NCI-H524 treated with DMSO at 0.1 percent for 48 hours (cell line): ENCODE data around the gene ACTR2.
"Not testable (repeated sequence)": the region's sequence is repeated elsewhere in the genome, so short reads cannot be mapped to it uniquely, and the experiment has no call there.

Source experiments
- DNase-seq: peaks from one replicate; lab custom pipeline; 2025; lab: John Stamatoyannopoulos, UW

The ACTR2 gene

DNA sequence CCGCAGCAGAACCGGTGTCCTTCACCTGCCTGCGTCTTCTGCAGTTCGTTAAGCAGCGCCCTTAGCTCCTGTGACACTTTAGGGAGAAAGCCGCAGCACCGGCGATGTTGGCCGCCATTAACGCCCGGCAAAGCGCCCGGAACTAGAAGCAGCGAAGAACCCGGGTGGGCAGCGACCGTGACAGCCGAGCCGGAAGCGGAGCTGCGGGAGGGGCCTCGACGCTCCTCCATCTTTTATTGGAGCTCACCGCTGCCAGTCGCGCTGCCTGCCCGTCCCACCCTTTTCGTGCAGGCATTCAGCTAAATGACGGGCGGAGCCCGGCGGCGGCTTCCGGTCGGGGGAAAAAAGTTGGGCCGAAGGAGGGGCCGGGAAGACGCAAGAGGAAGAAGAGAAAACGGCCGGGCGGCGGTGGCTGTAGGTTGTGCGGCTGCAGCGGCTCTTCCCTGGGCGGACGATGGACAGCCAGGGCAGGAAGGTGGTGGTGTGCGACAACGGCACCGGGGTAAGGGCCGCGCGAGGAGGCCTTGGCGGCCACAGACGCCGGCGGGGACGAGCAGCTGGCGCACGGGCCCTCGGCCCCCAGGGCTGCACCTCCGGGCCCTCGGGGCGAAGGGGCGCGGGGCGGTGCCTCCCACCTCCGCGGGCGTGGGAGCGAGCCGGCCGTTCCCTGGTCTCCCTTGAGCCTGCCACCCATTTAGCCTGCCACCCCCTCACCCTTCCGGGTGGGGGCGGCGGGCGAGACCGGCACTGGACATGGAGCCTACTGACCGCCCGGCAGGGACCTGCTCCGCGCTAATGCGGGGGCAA is at the start of gene ACTR2:
Gene ACTR2, plus strand, starts transcription at position 376 of the 807 bp plus-strand sequence. Its CDS starts 79 bp downstream, at position 455.
- peak; percentile 80 for DNase-seq

DNA sequence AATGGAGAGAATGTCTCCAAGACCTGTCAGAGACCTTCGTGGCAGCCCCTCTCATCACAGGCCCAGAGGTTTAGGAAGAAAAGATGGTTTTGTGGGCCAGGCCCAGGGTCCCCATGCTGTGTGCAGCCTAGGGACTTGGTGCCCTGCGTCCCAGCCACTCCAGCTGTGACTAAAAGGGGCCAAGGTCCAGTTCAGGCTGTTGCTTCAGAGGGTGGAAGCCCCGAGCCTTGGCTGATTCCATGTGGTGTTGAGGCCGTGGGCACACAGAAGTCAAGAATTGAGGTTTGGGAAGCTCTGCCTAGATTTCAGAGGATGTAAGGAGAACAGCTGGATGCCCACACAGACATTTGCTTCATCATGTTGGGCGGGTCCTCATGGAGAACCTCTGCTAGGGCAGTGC is 45.1 kb upstream of the ACTR2 start:
- no peak for DNase-seq

DNA sequence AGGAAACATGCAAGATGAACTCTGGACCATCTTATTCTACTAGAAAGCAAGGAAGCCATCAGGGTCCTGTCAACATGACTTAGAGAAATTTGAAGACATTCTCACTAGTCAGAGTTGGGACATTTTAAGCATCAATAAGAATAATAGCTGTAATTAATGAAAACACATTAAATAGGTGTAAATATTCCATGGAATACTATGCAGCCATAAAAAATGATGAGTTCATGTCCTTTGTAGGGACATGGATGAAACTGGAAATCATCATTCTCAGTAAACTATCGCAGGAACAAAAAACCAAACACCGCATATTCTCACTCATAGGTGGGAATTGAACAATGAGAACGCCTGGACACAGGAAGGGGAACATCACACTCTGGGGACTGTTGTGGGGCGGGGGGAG is 44.2 kb upstream of the ACTR2 start:
- not testable (repeated sequence) for DNase-seq

DNA sequence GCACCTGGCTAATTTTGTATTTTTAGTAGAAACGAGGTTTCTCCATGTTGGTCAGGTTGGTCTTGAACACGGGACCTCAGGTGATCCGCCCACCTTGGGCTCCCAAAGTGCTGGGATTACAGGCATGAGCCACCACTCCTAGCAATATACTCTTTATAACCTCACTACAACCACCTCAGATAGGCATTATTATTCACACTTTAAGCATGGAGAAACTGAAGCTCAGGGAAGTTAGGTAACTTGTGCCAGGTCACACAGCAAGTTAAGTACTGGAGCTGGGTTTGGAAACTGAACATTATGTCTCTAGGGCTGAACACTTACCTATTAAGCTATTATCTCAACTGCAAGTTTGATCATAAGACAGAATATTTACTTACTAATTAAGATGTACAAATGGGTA is 42.6 kb upstream of the ACTR2 start:
- DNase-seq = no peak

DNA sequence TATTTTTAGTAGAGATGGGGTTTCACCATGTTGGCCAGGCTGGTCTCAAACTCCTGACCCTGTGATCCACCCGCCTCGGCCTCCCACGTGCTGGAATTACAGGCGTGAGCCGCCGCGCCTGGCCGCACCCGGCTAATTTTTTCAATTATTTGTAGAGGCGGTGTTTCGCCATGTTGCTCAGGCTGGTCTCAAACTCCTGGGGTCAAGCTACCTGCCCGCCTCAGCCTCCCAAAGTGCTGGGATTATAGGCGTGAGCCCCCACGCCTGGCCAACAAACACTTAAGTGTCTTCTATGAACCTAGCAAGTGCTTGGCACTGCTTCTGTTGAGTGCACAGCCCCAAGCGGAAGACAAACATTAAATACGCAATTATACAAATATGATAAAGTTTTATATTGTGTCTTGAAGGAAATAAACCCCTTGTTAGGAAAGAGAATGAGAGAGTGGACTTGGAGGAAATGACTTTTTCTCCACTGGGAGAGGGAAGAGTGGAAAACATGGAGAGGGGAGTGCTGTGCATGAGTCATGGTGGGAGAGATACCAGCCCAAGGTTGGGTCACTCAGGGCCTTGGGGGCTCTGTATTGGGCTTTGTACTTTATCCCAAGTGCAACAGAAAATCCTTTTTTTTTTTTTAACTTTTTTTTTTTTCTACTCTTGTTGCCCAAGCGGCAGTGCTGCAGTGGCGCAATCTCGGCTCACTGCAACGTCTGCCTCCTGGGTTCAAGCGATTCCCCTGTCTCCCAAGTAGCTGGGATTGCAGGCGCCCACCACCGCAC is 41.4 kb upstream of the ACTR2 start:
- DNase-seq = no peak

DNA sequence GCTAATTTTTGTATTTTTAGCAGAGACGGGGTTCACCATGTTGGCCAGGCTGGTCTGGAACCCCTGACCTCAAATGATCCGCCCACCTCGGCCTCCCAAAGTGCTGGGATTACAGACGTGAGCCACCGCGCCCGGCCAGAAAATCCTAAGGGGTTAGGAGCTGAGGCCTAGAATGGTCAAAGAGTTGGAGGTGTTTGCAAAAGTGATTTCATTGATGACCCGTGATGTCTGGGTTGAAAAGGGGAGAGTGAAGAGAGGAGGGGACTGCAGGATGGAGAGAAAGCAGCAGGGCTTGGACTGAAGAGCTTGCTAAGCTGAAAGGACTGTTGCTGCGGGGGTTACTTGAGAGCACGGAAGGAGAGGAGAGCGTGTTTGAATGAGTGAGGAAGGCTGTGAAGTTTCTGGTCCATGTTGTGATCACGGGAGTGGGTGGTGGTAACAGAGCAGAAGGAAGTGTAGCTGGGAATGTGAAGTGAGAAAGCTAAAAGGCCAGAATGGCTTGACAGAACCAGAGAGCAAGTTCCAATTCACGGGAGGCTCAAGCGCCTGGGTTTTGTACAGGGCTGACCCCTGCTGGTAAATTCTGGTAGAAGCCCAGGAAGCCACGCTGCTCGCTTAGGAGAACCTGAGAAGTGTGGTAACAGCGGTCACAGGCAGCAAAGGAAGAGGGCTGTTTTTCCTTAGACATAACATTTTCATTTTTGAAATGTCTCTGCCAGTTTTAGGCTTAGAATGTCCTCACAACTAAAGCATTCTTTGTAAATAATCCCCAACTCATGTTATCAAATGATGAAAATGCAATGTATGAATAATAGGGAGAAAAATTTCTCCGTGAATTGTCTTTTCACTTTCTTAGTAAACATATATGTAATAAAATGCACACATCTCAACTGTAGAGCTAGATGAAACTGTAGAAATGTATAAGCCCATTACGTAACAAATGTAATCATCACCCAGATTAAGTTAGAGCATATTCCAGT is 40.5 kb upstream of the ACTR2 start:
- no peak for DNase-seq

DNA sequence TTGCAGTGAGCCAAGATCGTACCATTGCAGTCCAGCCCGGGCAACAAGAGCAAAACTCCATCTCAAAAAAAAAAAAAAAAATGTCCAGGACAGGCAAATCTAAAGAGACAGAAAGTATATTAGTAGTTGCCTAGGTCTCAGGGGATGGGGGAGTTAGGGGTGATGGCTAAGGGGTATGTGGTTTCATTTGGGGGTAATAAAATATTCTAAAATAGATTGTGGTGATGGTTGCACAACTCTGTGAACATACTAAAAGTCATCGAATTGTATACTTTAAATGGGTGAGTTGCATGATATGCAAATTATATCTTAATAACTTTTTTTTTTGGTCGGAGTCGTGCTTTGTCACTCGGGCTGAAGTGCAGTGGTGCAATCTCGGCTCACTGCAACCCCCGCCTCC is 34.2 kb upstream of the ACTR2 start:
- no peak for DNase-seq

DNA sequence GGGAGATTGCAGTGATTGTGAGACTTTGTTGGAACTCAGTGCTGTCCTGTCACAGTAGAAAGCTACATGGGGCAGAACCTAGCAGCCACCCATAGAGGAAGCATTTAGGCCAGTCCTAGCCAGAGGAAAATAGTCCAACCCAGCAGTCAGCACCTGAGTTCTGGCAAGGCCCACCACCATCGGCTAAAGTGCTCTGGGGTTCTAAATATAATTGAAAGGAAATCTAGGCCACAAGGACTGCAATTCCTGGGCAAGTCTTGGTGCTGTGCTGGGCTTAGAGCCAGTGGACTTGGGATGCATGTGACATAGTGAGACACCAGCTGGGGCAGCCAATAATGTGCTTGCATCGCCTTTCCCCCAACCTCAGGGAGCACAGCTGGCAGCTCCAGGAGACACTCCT is 28.9 kb upstream of the ACTR2 start:
- no peak for DNase-seq

DNA sequence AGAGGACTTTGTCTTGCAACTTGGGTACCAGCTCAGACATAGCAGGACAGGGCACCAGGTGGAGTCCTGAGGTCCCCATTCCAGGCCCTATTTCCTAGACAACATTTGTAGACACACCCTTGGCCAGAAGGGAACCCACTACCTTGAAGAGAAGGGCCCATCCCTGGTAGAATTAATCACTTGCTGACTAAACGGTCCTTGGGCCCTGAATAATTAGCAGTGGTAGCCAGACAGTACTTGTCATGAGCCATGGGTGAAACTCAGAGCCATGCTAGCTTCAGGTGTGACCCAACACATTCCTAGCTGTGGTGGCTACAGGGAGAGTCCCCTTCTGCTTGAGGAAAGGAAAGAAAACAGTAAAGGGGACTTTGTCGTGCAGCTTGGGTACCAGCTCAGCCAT is 28.5 kb upstream of the ACTR2 start:
- DNase-seq = no peak

DNA sequence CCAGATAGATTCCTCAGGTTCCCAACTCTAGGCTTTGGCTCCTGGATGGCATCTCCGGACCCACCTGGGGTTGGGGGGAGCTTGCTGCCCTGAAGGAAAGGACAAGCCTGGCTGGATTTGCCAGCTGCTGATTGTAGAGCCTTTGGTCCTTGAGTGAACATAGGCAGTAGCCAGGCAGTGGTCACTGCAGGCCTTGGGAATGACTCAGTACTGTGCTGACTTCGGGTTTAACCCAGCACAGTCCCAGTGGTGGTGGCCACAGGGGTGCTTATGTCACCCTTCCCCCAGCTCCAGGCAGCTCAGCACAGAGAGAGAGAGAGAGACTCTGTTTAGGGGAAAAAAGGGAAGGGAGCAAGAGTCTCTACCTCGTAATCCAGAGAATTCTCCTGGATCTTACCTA is 27.7 kb upstream of the ACTR2 start:
- no peak for DNase-seq

DNA sequence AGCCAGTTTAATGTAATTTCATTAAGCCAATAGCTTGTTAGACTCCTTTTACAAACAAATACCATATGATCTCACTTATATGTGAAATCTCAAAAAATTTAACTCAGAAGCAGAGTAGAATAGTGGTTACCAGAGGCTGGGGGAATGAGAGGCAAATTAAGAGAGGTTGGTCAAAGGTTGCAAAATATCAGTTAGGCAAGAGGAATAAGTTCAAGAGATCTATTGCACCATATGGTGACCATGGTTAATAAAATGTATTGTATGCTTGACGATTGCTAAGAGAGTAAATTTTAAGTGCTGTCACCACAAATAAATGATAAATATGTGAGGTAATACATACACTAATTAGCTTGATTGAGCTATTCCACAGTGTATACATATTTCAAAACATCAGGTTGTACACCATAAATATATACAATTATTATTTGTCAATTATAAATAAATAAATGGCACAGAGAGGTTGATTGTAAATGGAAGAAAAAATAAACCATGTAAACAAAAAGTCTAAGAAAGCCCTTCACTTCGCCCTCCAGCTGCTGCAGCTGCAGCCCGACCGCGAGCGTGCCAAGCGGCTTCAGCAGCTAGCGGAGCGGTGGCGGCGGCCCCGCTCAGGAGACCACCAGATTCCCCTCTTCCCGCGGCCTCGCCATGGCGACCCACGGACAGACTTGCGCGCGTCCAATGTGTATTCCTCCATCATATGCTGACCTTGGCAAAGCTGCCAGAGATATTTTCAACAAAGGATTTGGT is 23.0 kb upstream of the ACTR2 start:
- no peak for DNase-seq

DNA sequence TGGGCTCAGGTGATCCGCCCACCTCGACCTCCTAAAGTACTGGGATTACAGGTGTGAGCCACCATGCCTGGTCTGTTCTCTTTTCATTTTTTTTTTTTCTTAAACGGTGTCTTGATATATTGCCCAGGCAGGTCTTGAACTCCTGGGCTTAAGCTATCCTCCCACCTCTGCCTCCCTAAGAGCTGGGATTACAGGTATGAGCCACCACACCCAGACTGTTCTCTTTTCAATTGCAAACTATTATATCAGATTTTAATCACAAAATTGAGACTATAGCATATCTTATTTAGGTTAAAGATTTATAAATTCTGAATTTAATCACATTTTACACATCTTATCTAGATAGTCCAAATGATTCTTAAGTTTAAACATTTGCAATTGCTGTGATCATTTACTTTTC is 15.5 kb upstream of the ACTR2 start:
- DNase-seq = no peak

DNA sequence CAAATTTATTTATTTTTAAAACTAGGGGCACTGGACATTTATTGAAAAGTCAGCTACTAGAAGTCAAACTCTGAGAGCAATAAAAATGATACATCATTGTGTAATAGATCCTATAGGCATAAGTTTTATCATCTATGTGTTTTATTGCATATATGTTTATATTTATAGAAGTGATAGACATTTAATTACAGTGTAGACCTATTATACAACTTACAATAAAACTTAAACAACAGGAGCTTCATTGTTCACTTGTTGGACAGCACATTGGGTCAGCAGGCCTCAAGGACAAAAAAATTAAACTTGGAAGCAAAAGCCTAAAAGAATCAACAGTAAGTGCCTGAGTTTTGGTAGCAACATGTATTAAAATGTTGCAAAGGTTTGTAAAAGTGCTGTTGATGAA is 15.0 kb upstream of the ACTR2 start:
- DNase-seq = no peak

DNA sequence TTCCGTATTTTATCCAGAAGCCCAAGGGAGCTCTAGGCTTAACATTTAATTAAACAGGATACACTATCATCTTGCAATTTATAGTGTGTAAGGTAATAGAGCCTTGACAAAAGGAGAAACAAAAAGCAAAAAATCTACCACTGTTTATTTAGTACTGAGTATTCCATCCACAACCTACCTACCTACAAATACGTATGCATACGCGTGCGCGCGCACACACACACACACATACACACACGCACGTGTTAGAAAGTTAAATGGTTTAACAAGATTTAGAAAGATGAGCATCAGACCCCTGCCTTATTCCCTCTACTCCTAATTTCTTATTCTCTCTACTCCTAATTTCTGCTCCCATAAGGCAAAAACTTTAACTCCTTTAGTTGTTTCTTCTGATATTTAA is 14.6 kb upstream of the ACTR2 start:
- DNase-seq = no peak

DNA sequence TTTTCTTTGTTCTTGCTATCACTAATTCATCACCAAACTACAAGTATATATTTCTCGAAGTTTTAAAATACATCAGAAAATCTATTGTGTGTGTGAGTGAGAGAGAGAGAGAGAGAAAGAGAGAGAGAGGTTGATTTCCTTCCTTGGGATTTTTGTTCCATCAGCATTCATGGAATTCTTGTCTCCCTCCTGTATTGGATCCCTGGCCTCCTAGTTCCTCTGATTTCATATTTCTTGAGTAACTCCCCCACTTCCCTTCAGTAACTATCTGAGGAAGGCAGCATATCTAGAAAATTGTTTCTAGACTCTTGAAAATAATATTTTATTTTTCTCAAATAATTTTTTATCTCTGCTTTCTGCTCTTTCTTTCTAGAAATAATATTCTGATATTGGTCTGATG is 13.3 kb upstream of the ACTR2 start:
- DNase-seq = no peak

DNA sequence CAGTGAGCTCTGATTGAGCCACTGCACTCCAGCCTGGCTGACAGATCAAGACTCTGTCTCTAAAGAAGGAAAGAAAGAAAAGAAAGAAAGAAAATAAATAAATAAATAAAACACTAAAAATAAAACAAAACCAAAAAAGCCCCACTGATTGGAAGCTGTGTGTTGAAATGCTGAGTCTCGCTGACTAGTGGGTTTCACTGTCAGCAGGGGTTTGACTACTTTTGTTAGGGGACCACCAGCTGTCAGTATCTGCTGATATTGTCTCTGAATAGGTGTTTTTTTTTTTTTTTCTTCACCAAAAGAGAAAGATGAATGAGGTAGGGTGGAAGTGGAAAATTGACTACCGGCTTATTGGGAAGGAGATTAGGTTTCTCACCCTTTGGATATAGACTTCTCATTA is 12.8 kb upstream of the ACTR2 start:
- DNase-seq = no peak

DNA sequence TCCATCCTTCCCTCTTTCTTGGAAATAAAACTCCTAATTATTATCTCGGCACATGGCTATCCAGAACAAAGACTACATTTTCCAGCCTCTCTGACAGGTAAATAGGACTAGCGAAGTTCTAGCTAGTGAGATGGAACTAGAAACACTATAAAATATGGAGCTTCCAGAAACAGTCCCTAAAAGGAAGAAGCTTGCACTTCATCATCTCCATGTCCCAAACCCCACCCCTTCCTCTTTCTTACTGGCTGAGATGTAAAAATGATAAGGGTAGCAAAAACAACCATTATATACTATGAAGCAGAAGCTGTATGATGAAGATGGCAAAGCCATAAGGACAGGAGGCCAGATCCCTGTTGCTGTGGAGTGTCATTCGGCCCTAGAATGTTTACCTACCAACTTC is 11.7 kb upstream of the ACTR2 start:
- DNase-seq = no peak

DNA sequence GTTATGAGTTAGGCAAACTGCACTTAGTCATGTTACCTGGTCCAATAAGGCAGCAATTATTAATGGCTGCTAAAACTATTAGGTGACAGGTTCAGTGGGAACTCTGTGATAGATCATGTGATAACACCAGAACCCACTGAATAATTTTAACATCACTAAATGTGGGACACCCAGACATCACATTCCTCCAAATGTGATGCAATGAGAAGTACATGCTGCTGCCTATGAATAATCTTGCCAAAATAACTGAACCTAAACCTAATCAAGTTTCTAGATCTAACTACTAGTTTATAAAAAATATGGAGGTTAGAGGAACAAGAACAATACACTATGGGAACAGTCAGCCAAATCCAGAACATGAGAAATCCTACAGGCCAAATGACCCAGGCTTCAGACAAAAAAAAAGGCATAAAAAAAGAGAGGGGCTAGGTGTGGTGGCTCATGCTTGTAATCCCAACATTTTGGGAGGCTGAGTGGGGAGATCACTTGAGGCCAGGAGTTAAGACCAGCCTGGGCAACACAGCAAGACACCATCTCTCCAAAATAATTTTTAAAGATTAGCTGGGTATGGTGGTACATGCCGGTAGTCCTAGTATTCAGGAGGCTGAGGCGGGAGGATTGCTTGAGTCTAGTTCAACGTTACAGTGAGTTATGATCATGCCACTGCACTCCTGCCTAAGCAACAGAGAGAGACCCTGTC is 7.0 kb upstream of the ACTR2 start:
- DNase-seq = no peak

DNA sequence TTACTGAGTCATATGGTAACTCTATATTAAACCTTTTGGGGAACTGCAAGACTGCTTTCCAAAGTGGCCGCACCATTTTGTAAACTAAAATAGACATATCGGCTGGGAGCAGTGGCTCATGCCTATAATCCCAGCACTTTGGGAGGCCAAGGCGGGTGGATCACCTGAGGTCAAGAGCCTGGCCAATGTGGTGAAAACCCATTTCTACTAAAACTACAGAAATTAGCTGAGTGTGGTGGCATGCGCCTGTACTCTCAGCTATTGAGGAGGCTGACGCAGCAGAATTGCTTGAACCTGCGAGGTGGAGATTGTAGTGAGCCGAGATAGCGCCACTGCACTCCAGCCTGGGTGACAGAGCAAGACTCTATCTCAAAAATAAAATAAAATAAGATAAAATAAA is 6.4 kb upstream of the ACTR2 start:
- DNase-seq = not testable (repeated sequence)

DNA sequence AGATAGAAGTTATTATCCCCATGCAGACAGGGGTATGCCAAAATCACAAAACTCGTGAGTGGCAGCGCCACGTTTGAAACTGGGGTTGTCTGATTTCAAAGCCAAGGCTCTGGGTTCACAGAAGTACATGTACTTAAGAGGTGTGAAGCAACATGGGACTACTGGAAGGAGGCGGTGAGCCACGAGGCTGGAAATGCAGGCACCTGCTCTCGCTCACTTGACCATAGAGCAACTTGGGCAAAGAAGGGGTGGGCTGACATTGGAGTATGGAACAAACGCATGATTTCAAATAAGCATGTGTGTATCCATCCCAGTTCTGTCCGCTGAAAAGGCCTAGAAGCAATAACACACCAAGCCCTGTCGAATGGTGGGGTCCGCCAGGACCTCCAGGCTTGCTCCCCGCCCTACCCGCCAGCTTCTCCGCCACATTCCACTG is 593 bp upstream of the ACTR2 start:
- DNase-seq = no peak

DNA sequence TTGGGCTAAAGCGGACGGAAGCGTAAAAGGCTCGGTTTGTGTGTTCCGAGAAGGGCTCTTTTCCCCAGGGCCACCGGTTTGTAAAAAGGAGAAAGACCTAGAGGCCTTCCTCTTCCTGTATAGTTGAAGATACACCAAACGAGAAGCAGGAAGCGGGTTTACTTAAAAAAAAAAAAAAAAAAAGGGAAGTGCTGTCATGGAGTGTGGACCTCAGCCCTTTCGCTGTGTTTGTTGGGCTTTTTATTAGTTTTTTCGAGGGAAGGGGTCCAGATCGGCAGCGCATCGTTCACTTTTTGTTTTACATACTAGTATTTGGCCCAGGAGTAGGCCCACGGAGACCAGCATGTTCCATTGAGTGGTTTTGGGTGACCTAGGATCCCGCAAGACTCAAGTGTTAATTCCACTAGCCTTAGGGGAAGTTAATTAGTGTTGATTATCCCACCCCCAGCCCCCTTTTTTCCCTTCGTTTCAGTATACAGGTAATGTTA is 676 bp downstream of the ACTR2 start:
- no peak for DNase-seq
